Activated CD8-positive, alpha-beta T cell treated with anti-CD3 and anti-CD28 coated beads for 36 hours (primary cell): Measurements from ENCODE around the gene CYB561. TPM values are rescaled to one million over a fixed set of nuclear protein-coding genes. Genes with fewer than 3 reads are reported as not detected.

ENCODE experiments used
- ATAC-seq: fragments of 200-7000 bp; cut with Tn5 transposase; one replicate; pipeline ENCODE4 v1.10.0; 2021; ENCODE audit warnings: mild to moderate bottlenecking, moderate library complexity
- CTCF ChIA-PET: fragments of 350-600 bp; sonication (Branson Sonifier 250); formaldehyde crosslinking; loops from one replicate; lab custom pipeline; 2021; ENCODE audit warnings: antibody characterized with exemption; lab: Charles Lee
- POLR2A ChIA-PET: fragments of 350-600 bp; sonication (Branson Sonifier 250); formaldehyde crosslinking; loops from one replicate; lab custom pipeline; 2021; ENCODE audit warnings: antibody characterized with exemption; lab: Charles Lee
- DNase-seq: peaks from one replicate; pipeline ENCODE4 v3.0.0-alpha.2; 2020
- H3K27ac Mint-ChIP-seq: one replicate; pipeline ENCODE4 v1.8.0; 2021; ENCODE audit warnings: mild to moderate bottlenecking, mixed read lengths
- H3K27me3 Mint-ChIP-seq: one replicate; pipeline ENCODE4 v1.8.0; 2021; ENCODE audit warnings: mixed read lengths
- H3K36me3 Mint-ChIP-seq: one replicate; pipeline ENCODE4 v1.8.0; 2021; ENCODE audit warnings: low read depth, mixed read lengths
- H3K4me1 Mint-ChIP-seq: one replicate; pipeline ENCODE4 v1.8.0; 2021; ENCODE audit warnings: low read depth, mixed read lengths
- H3K4me3 Mint-ChIP-seq: one replicate; pipeline ENCODE4 v1.8.0; 2021; ENCODE audit warnings: mild to moderate bottlenecking, moderate library complexity, mixed read lengths
- H3K9me3 Mint-ChIP-seq: one replicate; pipeline ENCODE4 v1.8.0; 2021; ENCODE audit warnings: mixed read lengths
- CTCF ChIP-seq: fragments of 200-600 bp; IDR thresholded peaks from one replicate; pipeline ENCODE4 v1.8.0; 2022; ENCODE audit warnings: antibody characterized with exemption, mild to moderate bottlenecking
- intact Hi-C: fragments of 100-400 bp; cut with micrococcal nuclease; formaldehyde crosslinking; loops from one replicate; pipeline ENCODE4 v1.10.0; 2022
- total RNA-seq, 2 experiments: library from RNA; stranded (reverse); gene quantifications; one replicate each; pipeline ENCODE4 v1.2.3, GENCODE V29; 2021

Gene CYB561
- total RNA-seq, 2 experiments from 2014 or later = 1.5 to 2.2 TPM

GRCh38 chr17:63491977-63492618 lies 46.0 kb upstream of the CYB561 start:
- Mint-ChIP-seq H3K27ac (no peak overlapping the region), H3K36me3 (no peaks in the 10 kb centered on the region), H3K9me3 (no peaks in the 10 kb centered on the region), H3K27me3 (no peaks in the 10 kb centered on the region), H3K4me3 (no peak overlapping the region), H3K4me1 (no peaks in the 10 kb centered on the region)
- TF ChIP-seq CTCF = no peak
- CTCF ChIA-PET = no interaction called here
- ATAC-seq (no peak), DNase-seq (no peak)
- POLR2A ChIA-PET = interaction anchor here (0.6 kb wide), 1 partner anchor 14 kb away, joined by 3 read pairs; no protein-coding TSS in a partner anchor
- intact Hi-C loops = no loop called here

- ATAC-seq = no peak
- Mint-ChIP-seq H3K4me3 (no peak overlapping the region), H3K27ac (no peak overlapping the region), H3K27me3 (no peaks in the 10 kb centered on the region), H3K9me3 (no peaks in the 10 kb centered on the region), H3K4me1 (no peaks in the 10 kb centered on the region), H3K36me3 (no peaks in the 10 kb centered on the region)
- ChIA-PET CTCF (no interaction called here), POLR2A (interaction anchor here (0.6 kb wide), 1 partner anchor 15 kb away, joined by 3 read pairs; no protein-coding TSS in a partner anchor)
- TF ChIP-seq CTCF = no peak
- no peak for DNase-seq
- intact Hi-C loops = no loop called here
Observed at GRCh38 chr17:63491413-63491812, 45.3 kb upstream of the CYB561 start.

GRCh38 chr17:63490858-63491400 lies 44.8 kb upstream of the CYB561 start:
- Mint-ChIP-seq H3K27ac (no peak overlapping the region), H3K27me3 (no peaks in the 10 kb centered on the region), H3K4me3 (no peak overlapping the region), H3K9me3 (no peaks in the 10 kb centered on the region), H3K36me3 (no peaks in the 10 kb centered on the region), H3K4me1 (no peaks in the 10 kb centered on the region)
- intact Hi-C loops = no loop called here
- ChIA-PET CTCF (no interaction called here), POLR2A (no interaction called here)
- TF ChIP-seq CTCF = no peak
- DNase-seq = no peak
- no peak for ATAC-seq

- Mint-ChIP-seq H3K27me3 (no peaks in the 10 kb centered on the region), H3K36me3 (no peaks in the 10 kb centered on the region), H3K4me1 (no peaks in the 10 kb centered on the region), H3K9me3 (no peaks in the 10 kb centered on the region), H3K4me3 (no peak overlapping the region), H3K27ac (no peak overlapping the region)
- DNase-seq = no peak
- TF ChIP-seq CTCF = no peak
- ChIA-PET CTCF (no interaction called here), POLR2A (no interaction called here)
- intact Hi-C loops = no loop called here
- ATAC-seq = no peak
Observed at GRCh38 chr17:63490329-63490728, 44.2 kb upstream of the CYB561 start.

GRCh38 chr17:63489291-63489690 lies 43.2 kb upstream of the CYB561 start:
- no peak for TF ChIP-seq CTCF
- DNase-seq = no peak
- intact Hi-C loops = no loop called here
- ChIA-PET POLR2A (no interaction called here), CTCF (interaction anchor here (3.2 kb wide), 1 partner anchor 10 kb away, joined by 11 read pairs; no protein-coding TSS in a partner anchor)
- H3K9me3 Mint-ChIP-seq = no peaks in the 10 kb centered on the region
- no peak for ATAC-seq
- no peaks in the 10 kb centered on the region for H3K4me1 Mint-ChIP-seq
- no peaks in the 10 kb centered on the region for H3K27me3 Mint-ChIP-seq
- H3K4me3 Mint-ChIP-seq = no peak overlapping the region
- H3K36me3 Mint-ChIP-seq = no peaks in the 10 kb centered on the region
- no peak overlapping the region for H3K27ac Mint-ChIP-seq
